Measurements from ENCODE around the gene FBRSL1. TPM values are rescaled to one million over a fixed set of nuclear protein-coding genes. Genes with fewer than 3 reads are reported as not detected.
A peak's percentile ranks its signal among the peaks of the same experiment; 100 is the strongest.
"Not testable (repeated sequence)": the region's sequence is repeated elsewhere in the genome, so short reads cannot be mapped to it uniquely, and the experiment has no call there.

FBRSL1 gene
- 57.1 TPM for polyA plus RNA-seq
- long read RNA-seq, donor 1, partial matches to known transcripts = 0 of 7 reads
- long read RNA-seq, donor 1, other reads (novel, unspliced or antisense) = 7 of 7 reads
- long read RNA-seq, donor 2, partial matches to known transcripts = 0 of 9 reads
- long read RNA-seq, donor 2, other reads (novel, unspliced or antisense) = 9 of 9 reads
- long read RNA-seq, donor 3 = 0 reads
- long read RNA-seq, donor 4 = 0 reads
- long read RNA-seq, donor 5 = 0 reads
- long read RNA-seq, donor 6, partial matches to known transcripts = 0 of 6 reads
- long read RNA-seq, donor 6, other reads (novel, unspliced or antisense) = 6 of 6 reads
- long read RNA-seq, donor 7, partial matches to known transcripts = 0 of 1 reads
- long read RNA-seq, donor 7, other reads (novel, unspliced or antisense) = 0 of 1 reads
- long read RNA-seq, donor 8, partial matches to known transcripts = 0 of 8 reads
- long read RNA-seq, donor 8, other reads (novel, unspliced or antisense) = 6 of 8 reads
- long read RNA-seq, donor 9 = 0 reads
- long read RNA-seq, donor 10, partial matches to known transcripts = 17 of 17 reads
- long read RNA-seq, donor 10, other reads (novel, unspliced or antisense) = 0 of 17 reads
- long read RNA-seq, donor 11, partial matches to known transcripts = 9 of 16 reads
- long read RNA-seq, donor 11, other reads (novel, unspliced or antisense) = 6 of 16 reads

- peak within 1 kb of the TSS; percentile 81 for H3K4me3 ChIP-seq (ENCODE audit: low read length)
- peak; percentile 82 to 88 for DNase-seq
- H3K4me1 ChIP-seq (ENCODE audit: control insufficient read depth, insufficient read depth, low read length) = peaks cover 38% of the 10 kb centered on the region
- H3K27me3 ChIP-seq (ENCODE audit: control insufficient read depth, insufficient read depth, low read length) = peaks cover 7% of the 10 kb centered on the region
- peak within 1 kb of the TSS; percentile 28 for H3K27ac ChIP-seq (ENCODE audit: low read length)
- H3K9me3 ChIP-seq (ENCODE audit: control insufficient read depth, low read depth, low read length) = no peaks in the 10 kb centered on the region
- WGBS (ENCODE audit: insufficient coverage, low lambda C conversion rate) = no CpG with 5 or more reads among the region's 96 CpGs
- H3K36me3 ChIP-seq (ENCODE audit: control insufficient read depth, insufficient read depth, low read length) = peaks cover 4% of the 10 kb centered on the region
These were observed at the start of gene FBRSL1 for GRCh38 chr12:132489602-132490266. TSS of gene FBRSL1 (plus strand) at chr12:132490151.

GRCh38 chr12:132440420-132440819 lies 49.5 kb upstream of the FBRSL1 start:
- H3K36me3 ChIP-seq (ENCODE audit: control insufficient read depth, insufficient read depth, low read length); H3K27me3 ChIP-seq (ENCODE audit: control insufficient read depth, insufficient read depth, low read length); DNase-seq; H3K27ac ChIP-seq (ENCODE audit: low read length); H3K4me1 ChIP-seq (ENCODE audit: control insufficient read depth, insufficient read depth, low read length); H3K4me3 ChIP-seq (ENCODE audit: low read length): not testable (repeated sequence)
- H3K9me3 ChIP-seq (ENCODE audit: control insufficient read depth, low read depth, low read length) = peaks cover 38% of the 10 kb centered on the region
- no CpG with 5 or more reads among the region's 13 CpGs for WGBS (ENCODE audit: insufficient coverage, low lambda C conversion rate)

DNA sequence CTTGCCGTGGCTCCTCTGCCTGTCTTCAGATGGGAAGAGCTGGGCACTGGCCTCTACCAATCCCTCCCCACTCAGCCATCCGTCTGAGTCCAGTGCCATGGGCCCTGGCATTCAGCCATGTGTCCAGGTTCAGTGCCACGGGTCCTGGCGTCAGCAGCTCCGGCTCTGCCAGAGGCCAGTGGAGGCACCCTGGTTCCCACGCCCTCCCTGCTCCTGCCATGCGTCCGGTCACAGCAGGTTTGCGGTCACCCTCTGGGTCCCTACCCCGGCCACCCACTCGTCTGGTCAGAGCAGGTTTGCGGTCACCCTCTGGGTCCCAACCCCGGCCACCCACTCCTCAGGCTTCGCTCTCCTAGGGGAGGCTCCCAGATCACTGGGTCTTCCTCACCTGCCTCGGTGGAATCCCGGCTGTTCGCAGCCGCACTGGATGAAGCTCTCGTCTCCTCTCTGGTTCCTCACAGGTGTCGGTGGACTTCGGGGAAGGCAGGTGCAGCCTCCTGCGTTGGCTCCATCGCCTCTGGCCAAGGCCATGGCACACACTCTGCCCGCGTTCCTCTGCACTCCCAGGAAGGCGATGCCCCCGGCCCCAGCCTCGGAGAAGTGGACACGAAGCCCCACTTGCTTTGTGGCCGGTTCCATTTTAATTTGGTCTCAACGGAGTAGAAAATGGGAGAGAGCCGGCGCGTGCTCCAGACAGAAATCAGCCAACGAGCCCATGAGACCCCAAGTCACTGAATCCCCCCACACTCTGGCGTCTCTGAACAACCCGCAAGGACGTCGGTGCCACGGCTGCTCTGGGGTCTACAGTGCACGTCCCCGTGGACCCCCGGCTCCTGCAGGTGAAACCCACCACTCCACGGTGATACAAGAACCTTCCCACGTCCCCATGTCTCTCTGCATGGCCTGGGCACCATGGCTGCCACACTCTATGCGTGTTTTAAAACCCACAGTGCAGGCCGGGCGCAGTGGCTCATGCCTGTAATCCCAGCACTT lies 47.8 kb upstream of the FBRSL1 start:
- no peaks in the 10 kb centered on the region for H3K36me3 ChIP-seq (ENCODE audit: control insufficient read depth, insufficient read depth, low read length)
- H3K9me3 ChIP-seq (ENCODE audit: control insufficient read depth, low read depth, low read length) = peaks cover 21% of the 10 kb centered on the region
- H3K27ac ChIP-seq (ENCODE audit: low read length) = no peak overlapping the region
- no peak for DNase-seq
- WGBS (ENCODE audit: insufficient coverage, low lambda C conversion rate) = no CpG with 5 or more reads among the region's 48 CpGs
- H3K4me1 ChIP-seq (ENCODE audit: control insufficient read depth, insufficient read depth, low read length) = peaks cover 7% of the 10 kb centered on the region
- peaks cover under 1% of the 10 kb centered on the region for H3K27me3 ChIP-seq (ENCODE audit: control insufficient read depth, insufficient read depth, low read length)
- H3K4me3 ChIP-seq (ENCODE audit: low read length) = no peak overlapping the region

- WGBS (ENCODE audit: insufficient coverage, low lambda C conversion rate) = 100% methylated on average over 1 of the region's 25 CpGs
- H3K27ac ChIP-seq (ENCODE audit: low read length) = no peak overlapping the region
- DNase-seq = no peak
- H3K4me1 ChIP-seq (ENCODE audit: control insufficient read depth, insufficient read depth, low read length) = peaks cover 2% of the 10 kb centered on the region
- no peak overlapping the region for H3K4me3 ChIP-seq (ENCODE audit: low read length)
- H3K27me3 ChIP-seq (ENCODE audit: control insufficient read depth, insufficient read depth, low read length) = no peaks in the 10 kb centered on the region
- peaks cover 15% of the 10 kb centered on the region for H3K9me3 ChIP-seq (ENCODE audit: control insufficient read depth, low read depth, low read length)
- no peaks in the 10 kb centered on the region for H3K36me3 ChIP-seq (ENCODE audit: control insufficient read depth, insufficient read depth, low read length)
These were observed 46.9 kb upstream of the FBRSL1 start for GRCh38 chr12:132443091-132443490.

- Histone ChIP-seq H3K4me1 (ENCODE audit: control insufficient read depth, insufficient read depth, low read length) (peaks cover 2% of the 10 kb centered on the region), H3K4me3 (ENCODE audit: low read length) (no peak overlapping the region), H3K36me3 (ENCODE audit: control insufficient read depth, insufficient read depth, low read length) (no peaks in the 10 kb centered on the region), H3K9me3 (ENCODE audit: control insufficient read depth, low read depth, low read length) (peaks cover 8% of the 10 kb centered on the region), H3K27ac (ENCODE audit: low read length) (no peak overlapping the region), H3K27me3 (ENCODE audit: control insufficient read depth, insufficient read depth, low read length) (no peaks in the 10 kb centered on the region)
- DNase-seq = no peak
- no CpG with 5 or more reads among the region's 18 CpGs for WGBS (ENCODE audit: insufficient coverage, low lambda C conversion rate)
These were observed 45.7 kb upstream of the FBRSL1 start for GRCh38 chr12:132444283-132444682.

DNA sequence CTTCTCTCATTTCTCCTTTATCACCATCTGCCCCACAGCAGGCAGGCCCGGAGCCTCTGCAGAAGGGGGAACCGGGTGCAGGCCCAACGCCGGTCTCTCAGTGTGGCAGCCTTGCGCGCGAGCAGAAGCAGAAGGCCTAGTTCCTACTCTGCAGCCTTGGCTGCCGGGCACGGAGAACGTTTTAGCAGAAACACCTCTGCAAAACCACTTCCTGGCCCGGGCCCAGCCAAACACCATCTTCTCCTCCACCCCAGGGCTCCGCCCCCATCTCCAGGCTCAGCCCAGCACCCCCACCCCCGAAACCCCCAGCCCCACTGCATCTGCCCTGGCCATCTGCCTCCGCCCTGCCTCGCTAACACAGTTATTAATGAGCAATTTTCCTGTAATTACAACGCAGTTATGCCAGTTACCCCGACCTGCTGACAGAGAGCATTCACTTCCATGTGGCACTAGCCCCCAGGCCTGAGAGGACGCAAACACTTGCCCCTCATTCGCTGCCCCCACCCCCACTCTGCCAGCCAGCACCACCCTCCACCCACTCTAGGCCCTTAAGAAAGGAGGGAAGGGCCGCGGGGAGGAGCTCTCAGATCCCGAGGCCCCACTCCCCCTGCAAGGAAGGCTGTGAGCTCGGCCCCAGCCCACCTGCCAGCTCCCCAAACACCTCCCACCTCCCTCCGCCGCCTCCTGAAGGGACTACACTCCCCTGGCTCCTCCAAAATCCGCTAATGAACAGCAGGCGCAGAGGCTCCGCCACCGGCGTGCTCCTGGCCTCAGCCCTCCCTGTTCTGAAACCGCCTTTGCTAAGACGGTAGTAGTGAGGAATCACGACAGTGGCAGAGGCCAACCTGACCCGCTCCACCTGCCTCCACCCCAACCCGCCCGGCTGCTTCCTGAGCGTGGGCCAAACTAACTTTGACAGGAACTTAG lies 44.7 kb upstream of the FBRSL1 start:
- Histone ChIP-seq H3K4me1 (ENCODE audit: control insufficient read depth, insufficient read depth, low read length) (peaks cover 2% of the 10 kb centered on the region), H3K27ac (ENCODE audit: low read length) (peak overlapping the region; percentile 76), H3K36me3 (ENCODE audit: control insufficient read depth, insufficient read depth, low read length) (no peaks in the 10 kb centered on the region), H3K9me3 (ENCODE audit: control insufficient read depth, low read depth, low read length) (peaks cover 8% of the 10 kb centered on the region), H3K27me3 (ENCODE audit: control insufficient read depth, insufficient read depth, low read length) (no peaks in the 10 kb centered on the region), H3K4me3 (ENCODE audit: low read length) (peak overlapping the region; percentile 38)
- no CpG with 5 or more reads among the region's 37 CpGs for WGBS (ENCODE audit: insufficient coverage, low lambda C conversion rate)
- no peak for DNase-seq

DNA sequence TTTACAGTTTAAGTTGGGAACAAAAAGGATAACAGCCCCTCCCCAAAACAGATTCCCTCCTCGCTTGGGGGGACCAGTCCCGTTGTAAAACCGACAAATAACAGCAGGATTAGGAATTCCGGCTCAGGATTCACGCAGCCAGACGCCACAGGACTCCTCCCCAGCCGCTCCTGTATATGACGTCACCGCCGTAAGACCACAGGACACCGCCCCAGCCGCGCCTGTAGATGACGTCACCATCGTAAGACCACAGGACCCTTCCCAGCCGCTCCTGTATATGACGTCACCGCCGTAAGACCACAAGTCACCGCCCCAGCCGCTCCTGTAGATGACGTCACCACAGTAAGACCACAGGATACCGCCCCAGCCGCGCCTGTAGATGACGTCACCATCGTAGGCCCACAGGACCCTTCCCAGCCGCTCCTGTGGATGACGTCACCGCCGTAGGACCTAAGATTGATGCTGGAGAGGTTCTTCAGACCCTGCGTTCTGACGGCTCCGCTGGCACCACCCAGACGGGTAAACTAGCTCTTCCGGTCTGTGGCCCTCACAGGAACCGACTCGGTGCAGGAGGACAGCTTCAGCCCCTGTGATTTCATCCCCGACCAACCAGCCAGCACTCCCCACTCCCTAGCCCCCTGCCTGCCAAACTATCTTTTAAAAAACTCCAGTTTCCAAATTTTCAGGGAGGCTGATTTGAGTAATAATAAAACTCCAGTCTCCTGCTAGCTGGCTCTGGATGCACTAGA lies 43.9 kb upstream of the FBRSL1 start:
- Histone ChIP-seq H3K36me3 (ENCODE audit: control insufficient read depth, insufficient read depth, low read length) (no peaks in the 10 kb centered on the region), H3K4me1 (ENCODE audit: control insufficient read depth, insufficient read depth, low read length) (peaks cover 4% of the 10 kb centered on the region), H3K9me3 (ENCODE audit: control insufficient read depth, low read depth, low read length) (peaks cover 8% of the 10 kb centered on the region), H3K4me3 (ENCODE audit: low read length) (peak overlapping the region; percentile 38), H3K27me3 (ENCODE audit: control insufficient read depth, insufficient read depth, low read length) (no peaks in the 10 kb centered on the region), H3K27ac (ENCODE audit: low read length) (peak overlapping the region; percentile 76)
- DNase-seq = peak in 1 of 2 donors; percentile 54
- WGBS (ENCODE audit: insufficient coverage, low lambda C conversion rate) = 93% methylated on average over 3 of the region's 39 CpGs

DNA sequence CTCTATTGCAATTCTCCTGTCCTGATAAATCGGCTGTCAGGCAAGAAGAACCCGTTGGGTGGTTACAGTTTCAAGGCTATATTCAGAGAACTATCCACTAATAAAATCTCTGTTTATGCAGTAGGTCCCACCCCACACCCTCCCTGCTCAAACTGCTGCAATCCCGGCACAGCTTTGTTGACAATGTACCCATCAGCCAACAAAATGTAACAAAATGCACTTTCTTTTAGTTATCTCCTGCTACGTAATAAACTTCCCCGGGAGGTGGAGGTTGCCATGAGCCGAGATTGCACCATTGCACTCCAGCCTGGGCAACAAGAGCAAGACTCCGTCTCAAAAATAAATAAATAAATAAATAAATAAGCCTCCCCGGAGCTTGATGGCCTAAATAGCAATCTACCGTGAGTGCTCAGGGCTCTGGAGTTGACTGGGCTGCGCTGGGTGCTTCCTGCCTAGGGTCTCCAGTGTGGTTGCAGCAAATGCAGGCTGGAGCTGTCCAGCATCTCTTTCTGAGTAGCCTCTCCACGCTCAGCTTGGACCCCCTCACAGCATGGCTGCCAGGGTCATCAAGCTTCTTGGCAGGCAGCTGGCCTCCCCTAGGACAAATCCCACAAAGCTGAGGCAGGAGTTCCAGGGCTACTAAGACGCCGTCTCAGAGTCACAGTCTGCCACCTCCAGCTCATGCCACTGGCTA lies 43.2 kb upstream of the FBRSL1 start:
- Histone ChIP-seq H3K9me3 (ENCODE audit: control insufficient read depth, low read depth, low read length) (peaks cover 8% of the 10 kb centered on the region), H3K4me1 (ENCODE audit: control insufficient read depth, insufficient read depth, low read length) (peaks cover 4% of the 10 kb centered on the region), H3K27me3 (ENCODE audit: control insufficient read depth, insufficient read depth, low read length) (peaks cover 2% of the 10 kb centered on the region), H3K36me3 (ENCODE audit: control insufficient read depth, insufficient read depth, low read length) (no peaks in the 10 kb centered on the region), H3K27ac (ENCODE audit: low read length) (peak overlapping the region; percentile 39), H3K4me3 (ENCODE audit: low read length) (no peak overlapping the region)
- WGBS (ENCODE audit: insufficient coverage, low lambda C conversion rate) = 67% methylated on average over 1 of the region's 13 CpGs
- no peak for DNase-seq
